Naive thymus-derived CD4-positive, alpha-beta T cell (primary cell): ENCODE data around the gene PRR32. TPM values are rescaled to one million over a fixed set of nuclear protein-coding genes. Genes with fewer than 3 reads are reported as not detected.
"Not testable (repeated sequence)": the region's sequence is repeated elsewhere in the genome, so short reads cannot be mapped to it uniquely, and the experiment has no call there.

ENCODE experiments used
- ATAC-seq: fragments of 150-1000 bp; cut with Tn5 transposase; 2 replicates; pipeline ENCODE4 v1.10.0; 2021; ENCODE audit warnings: mild to moderate bottlenecking, moderate library complexity
- CTCF ChIA-PET: fragments of 350-600 bp; sonication (Branson Sonifier 250); formaldehyde crosslinking; loops from one replicate; lab custom pipeline; 2021; ENCODE audit warnings: antibody characterized with exemption; lab: Charles Lee
- POLR2A ChIA-PET: fragments of 350-600 bp; sonication (Branson Sonifier 250); formaldehyde crosslinking; loops from one replicate; lab custom pipeline; 2021; ENCODE audit warnings: antibody characterized with exemption, inconsistent platforms; lab: Charles Lee
- DNase-seq, 9 donors: peaks; one replicate each; pipeline versions ENCODE4 v3.0.0 to v3.0.0-alpha.2; 2020 to 2022; ENCODE audit warnings: mixed read lengths in 1 of 9
- H3K27ac ChIP-seq: one replicate; pipeline ENCODE4 v1.7.0; 2013; ENCODE audit warnings: mild to moderate bottlenecking, low read depth, low read length, moderate library complexity
- H3K27me3 ChIP-seq, 2 donors: one replicate each; pipeline ENCODE4 v1.7.0; 2013; ENCODE audit warnings: low read length in 2 of 2, mild to moderate bottlenecking in 2 of 2, moderate library complexity in 2 of 2; ENCODE audit not compliant: control insufficient read depth in 2 of 2, insufficient read depth in 2 of 2
- H3K36me3 ChIP-seq, 3 experiments: 1 replicate in 2 of 3; 2 replicates in 1 of 3; pipeline ENCODE4 v1.7.0; 2013; ENCODE audit warnings: low read length in 3 of 3, mild to moderate bottlenecking in 3 of 3, moderate library complexity in 1 of 3; ENCODE audit not compliant: insufficient read depth in 3 of 3, control insufficient read depth in 2 of 3
- H3K4me1 ChIP-seq, 2 donors: one replicate each; pipeline ENCODE4 v1.7.0; 2013; ENCODE audit warnings: low read length in 2 of 2, mild to moderate bottlenecking in 2 of 2, moderate library complexity in 1 of 2; ENCODE audit not compliant: control insufficient read depth in 2 of 2, insufficient read depth in 2 of 2
- H3K4me3 ChIP-seq: 2 replicates; pipeline ENCODE4 v1.7.0; 2013; ENCODE audit warnings: mild to moderate bottlenecking, low read length
- H3K9me3 ChIP-seq, 3 experiments: 1 replicate in 2 of 3; 2 replicates in 1 of 3; pipeline ENCODE4 v1.7.0; 2013; ENCODE audit warnings: low read length in 3 of 3; ENCODE audit not compliant: control insufficient read depth in 2 of 3
- H3K27ac Mint-ChIP-seq, 9 donors: one replicate each; pipeline ENCODE4 v1.8.0; 2020 to 2022; ENCODE audit warnings: mixed read lengths in 9 of 9, mild to moderate bottlenecking in 8 of 9, moderate library complexity in 5 of 9, inconsistent platforms in 2 of 9
- H3K27me3 Mint-ChIP-seq, 5 donors: one replicate each; pipeline ENCODE4 v1.8.0; 2021 to 2022; ENCODE audit warnings: mixed read lengths in 5 of 5, mild to moderate bottlenecking in 1 of 5
- H3K36me3 Mint-ChIP-seq, 5 donors: one replicate each; pipeline ENCODE4 v1.8.0; 2020 to 2022; ENCODE audit warnings: mixed read lengths in 5 of 5, mild to moderate bottlenecking in 3 of 5, inconsistent platforms in 1 of 5
- H3K4me1 Mint-ChIP-seq, 7 donors: one replicate each; pipeline ENCODE4 v1.8.0; 2020 to 2022; ENCODE audit warnings: mixed read lengths in 7 of 7, mild to moderate bottlenecking in 3 of 7, inconsistent platforms in 1 of 7
- H3K4me3 Mint-ChIP-seq, 10 donors: one replicate each; pipeline ENCODE4 v1.8.0; 2020 to 2022; ENCODE audit warnings: mild to moderate bottlenecking in 10 of 10, mixed read lengths in 10 of 10, moderate library complexity in 6 of 10, inconsistent platforms in 2 of 10
- H3K9me3 Mint-ChIP-seq, 11 donors: one replicate each; pipeline ENCODE4 v1.8.0; 2020 to 2022; ENCODE audit warnings: mixed read lengths in 11 of 11, mild to moderate bottlenecking in 4 of 11, inconsistent platforms in 1 of 11, moderate library complexity in 1 of 11
- intact Hi-C, 2 donors: fragments of 100-400 bp; cut with micrococcal nuclease; formaldehyde crosslinking; loops; one replicate each; pipeline ENCODE4 v1.15.1; 2023
- polyA plus RNA-seq, 2 donors: library from polyadenylated mRNA; unstranded; fragments of 300-500 nt; fragmentation: Illumina TruSeq; gene quantifications; one replicate each; pipeline ENCODE4 v1.2.3, GENCODE V29; 2021
- total RNA-seq, 6 experiments: library from RNA in 5 of 6; stranded (reverse) in 5 of 6; gene quantifications; 1 replicate in 5 of 6; 2 replicates in 1 of 6; pipeline ENCODE4 v1.2.3 and lab custom pipeline; 2021 to 2026

The PRR32 gene, protein sequence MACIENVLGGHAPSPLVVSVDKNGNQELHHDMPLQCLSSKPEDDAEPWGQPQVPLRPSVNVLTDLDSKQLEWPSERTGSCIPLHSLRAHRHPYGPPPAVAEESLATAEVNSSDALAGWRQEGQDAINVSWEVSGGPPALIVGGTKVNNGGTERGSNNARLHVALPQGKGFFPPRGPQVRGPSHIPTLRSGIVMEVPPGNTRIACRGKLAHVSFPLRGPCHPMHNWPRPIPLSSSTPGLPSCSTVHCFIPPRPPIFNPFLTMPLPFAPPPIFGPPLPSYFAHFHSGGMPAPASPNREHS
- total RNA-seq (not detected), polyA plus RNA-seq (not detected), total RNA-seq (lab: John Stamatoyannopoulos, UW) (not detected)

DNA sequence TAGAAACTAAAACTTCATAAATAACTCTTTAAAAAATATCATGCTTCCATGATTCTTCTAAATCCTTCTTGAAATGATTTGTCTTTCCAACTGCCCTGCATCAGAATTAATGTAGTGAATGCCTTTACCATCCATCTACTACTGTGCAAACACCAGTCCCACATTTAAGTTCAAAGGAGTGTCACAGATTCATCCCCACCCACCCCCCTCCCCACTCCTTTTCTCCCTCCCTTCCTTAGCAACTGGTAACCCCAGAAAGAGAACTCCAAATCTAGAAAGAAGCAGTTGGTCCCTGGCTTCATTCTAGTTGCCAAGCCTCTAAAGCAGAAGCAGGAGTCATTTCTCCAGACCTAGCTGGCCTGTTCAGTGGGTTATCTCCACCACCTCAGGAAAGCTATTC is at the start of gene PRR32:
PRR32 (plus strand) TSS at position 301 of the 400 bp plus-strand sequence. CDS start 115 bp downstream, outside the sequence.
- intact Hi-C loops = no loop called here
- no peak for ATAC-seq
- CTCF ChIA-PET = no interaction called here
- H3K27me3 ChIP-seq = no peaks in the 10 kb centered on the region
- no peaks in the 10 kb centered on the region for H3K9me3 ChIP-seq
- Mint-ChIP-seq H3K4me1 (no peaks in the 10 kb centered on the region), H3K27ac (no peak within 1 kb of the TSS), H3K27me3 (no peaks in the 10 kb centered on the region), H3K36me3 (no peaks in the 10 kb centered on the region), H3K4me3 (no peak within 1 kb of the TSS), H3K9me3 (peaks cover 0 to 4% (median 0%) of the 10 kb centered on the region in 11 donors)
- no peaks in the 10 kb centered on the region for H3K4me1 ChIP-seq
- H3K36me3 ChIP-seq = no peaks in the 10 kb centered on the region
- no peak within 1 kb of the TSS for H3K27ac ChIP-seq
- DNase-seq = no peak
- POLR2A ChIA-PET = no interaction called here
- no peak within 1 kb of the TSS for H3K4me3 ChIP-seq

DNA sequence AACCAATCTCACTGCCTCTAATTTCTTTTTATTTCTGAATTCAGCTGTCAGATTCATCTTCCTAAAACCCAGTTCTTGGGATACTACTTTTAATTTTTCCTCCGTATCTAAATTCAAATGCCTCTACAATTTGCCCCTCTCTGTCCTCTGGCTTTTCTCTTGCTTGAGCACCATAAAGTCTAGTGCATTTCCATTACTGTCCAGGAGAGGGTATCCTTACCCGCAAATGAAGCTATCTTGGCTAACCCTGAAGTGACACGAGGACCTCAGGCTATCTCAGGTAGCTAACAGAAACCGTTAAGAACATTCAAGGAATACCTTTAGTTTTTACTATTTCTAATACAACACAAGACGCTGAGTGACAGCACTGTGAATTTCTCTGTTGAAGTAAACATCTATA is 49.4 kb upstream of the PRR32 start:
- H3K4me1 ChIP-seq = no peaks in the 10 kb centered on the region
- H3K36me3 ChIP-seq = no peaks in the 10 kb centered on the region
- Mint-ChIP-seq H3K36me3 (no peaks in the 10 kb centered on the region), H3K27ac (no peak overlapping the region), H3K9me3 (peaks cover 0 to 6% (median 0%) of the 10 kb centered on the region in 11 donors), H3K4me1 (no peaks in the 10 kb centered on the region), H3K4me3 (no peak overlapping the region), H3K27me3 (no peaks in the 10 kb centered on the region)
- H3K9me3 ChIP-seq = no peaks in the 10 kb centered on the region
- H3K4me3 ChIP-seq = no peak overlapping the region
- DNase-seq (no peak), ATAC-seq (no peak)
- no peaks in the 10 kb centered on the region for H3K27me3 ChIP-seq
- H3K27ac ChIP-seq = no peak overlapping the region
- CTCF ChIA-PET = no interaction called here
- POLR2A ChIA-PET = no interaction called here
- intact Hi-C loops = no loop called here

DNA sequence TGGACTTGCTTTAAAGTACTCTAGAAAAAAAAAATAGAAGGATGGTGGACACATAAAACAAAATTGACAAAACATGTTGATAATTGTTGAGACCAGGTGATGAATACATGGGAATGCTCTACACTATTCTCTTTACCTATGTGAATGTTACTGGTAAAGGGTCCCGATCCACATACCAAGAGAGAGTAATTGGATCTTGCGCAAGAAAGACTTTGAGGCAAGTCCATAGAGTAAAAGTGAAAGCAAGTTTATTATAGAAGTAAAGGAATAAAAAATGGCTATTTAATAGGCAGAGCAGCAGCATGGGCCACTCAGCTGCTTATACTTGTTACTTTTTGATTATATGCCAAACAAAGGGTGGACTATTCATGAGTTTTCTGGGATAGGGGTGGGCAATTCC is 34.0 kb upstream of the PRR32 start:
- POLR2A ChIA-PET = no interaction called here
- CTCF ChIA-PET = no interaction called here
- no peaks in the 10 kb centered on the region for H3K27me3 ChIP-seq
- H3K4me3 ChIP-seq = no peak overlapping the region
- DNase-seq (no peak), ATAC-seq (no peak)
- H3K27me3 Mint-ChIP-seq = no peaks in the 10 kb centered on the region
- no peaks in the 10 kb centered on the region for H3K36me3 Mint-ChIP-seq
- no peaks in the 10 kb centered on the region for H3K9me3 Mint-ChIP-seq
- no peaks in the 10 kb centered on the region for H3K9me3 ChIP-seq
- no peak overlapping the region for H3K4me3 Mint-ChIP-seq
- no peak overlapping the region for H3K27ac Mint-ChIP-seq
- H3K4me1 ChIP-seq = no peaks in the 10 kb centered on the region
- H3K36me3 ChIP-seq = no peaks in the 10 kb centered on the region
- intact Hi-C loops = no loop called here
- H3K27ac ChIP-seq = no peak overlapping the region
- H3K4me1 Mint-ChIP-seq = no peaks in the 10 kb centered on the region

DNA sequence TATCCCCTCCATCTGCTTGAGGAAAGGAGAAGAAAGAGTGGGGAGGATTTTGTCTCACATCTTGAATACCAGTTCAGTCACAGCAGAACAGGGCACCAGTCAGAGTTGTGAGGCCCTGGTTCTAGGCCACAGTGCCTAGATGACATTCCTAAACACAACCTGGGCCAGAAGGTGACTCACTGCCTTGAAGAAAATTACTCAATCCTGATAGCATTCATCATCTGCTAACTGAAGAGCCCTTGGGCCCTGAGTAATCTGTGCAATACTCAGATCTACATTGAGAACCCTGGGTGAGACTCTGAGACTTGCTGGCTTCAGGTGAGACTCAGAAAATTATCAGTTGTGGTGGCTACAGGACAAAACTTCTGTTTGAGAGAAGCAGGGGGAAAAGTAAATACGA is 20.5 kb upstream of the PRR32 start:
- Histone ChIP-seq H3K4me1 (no peaks in the 10 kb centered on the region), H3K27ac (no peak overlapping the region), H3K4me3 (no peak overlapping the region), H3K36me3 (no peaks in the 10 kb centered on the region), H3K27me3 (no peaks in the 10 kb centered on the region), H3K9me3 (no peaks in the 10 kb centered on the region)
- CTCF ChIA-PET = no interaction called here
- H3K9me3 Mint-ChIP-seq = peaks cover 0 to 4% (median 0%) of the 10 kb centered on the region in 11 donors
- no peak overlapping the region for H3K4me3 Mint-ChIP-seq
- no peak for ATAC-seq
- intact Hi-C loops = no loop called here
- H3K27ac Mint-ChIP-seq = no peak overlapping the region
- no peaks in the 10 kb centered on the region for H3K36me3 Mint-ChIP-seq
- no peak for DNase-seq
- H3K4me1 Mint-ChIP-seq = no peaks in the 10 kb centered on the region
- peaks cover 0 to 3% (median 0%) of the 10 kb centered on the region in 5 donors for H3K27me3 Mint-ChIP-seq
- POLR2A ChIA-PET = no interaction called here

DNA sequence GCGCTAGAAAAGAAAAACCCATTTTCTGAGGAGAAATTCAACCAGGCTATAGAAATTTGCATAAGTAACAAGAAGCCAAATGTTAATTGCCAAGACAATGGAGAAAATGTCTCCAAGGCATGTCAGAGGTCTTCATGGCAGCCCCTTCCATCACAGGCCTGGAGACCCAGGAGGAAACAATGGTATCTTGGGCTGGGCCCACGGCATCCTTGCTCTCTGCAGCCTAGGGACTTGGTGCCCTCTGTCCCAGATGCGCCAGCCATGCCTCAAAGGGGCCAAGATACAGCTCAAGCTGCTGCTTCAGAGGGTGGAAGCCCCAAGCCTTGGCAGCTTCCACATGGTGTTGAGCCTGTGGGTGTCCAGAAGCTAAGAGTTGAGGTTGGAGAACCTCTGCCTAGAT is 12.7 kb upstream of the PRR32 start:
- POLR2A ChIA-PET, H3K9me3 ChIP-seq, H3K36me3 ChIP-seq, H3K4me1 Mint-ChIP-seq, ATAC-seq, H3K4me1 ChIP-seq, H3K27me3 ChIP-seq, H3K27ac ChIP-seq, DNase-seq, CTCF ChIA-PET, H3K4me3 ChIP-seq, H3K27ac Mint-ChIP-seq, H3K4me3 Mint-ChIP-seq, H3K27me3 Mint-ChIP-seq, intact Hi-C loops, H3K36me3 Mint-ChIP-seq: not testable (repeated sequence)
- H3K9me3 Mint-ChIP-seq = peaks cover 0 to 20% (median 4%) of the 10 kb centered on the region in 11 donors

DNA sequence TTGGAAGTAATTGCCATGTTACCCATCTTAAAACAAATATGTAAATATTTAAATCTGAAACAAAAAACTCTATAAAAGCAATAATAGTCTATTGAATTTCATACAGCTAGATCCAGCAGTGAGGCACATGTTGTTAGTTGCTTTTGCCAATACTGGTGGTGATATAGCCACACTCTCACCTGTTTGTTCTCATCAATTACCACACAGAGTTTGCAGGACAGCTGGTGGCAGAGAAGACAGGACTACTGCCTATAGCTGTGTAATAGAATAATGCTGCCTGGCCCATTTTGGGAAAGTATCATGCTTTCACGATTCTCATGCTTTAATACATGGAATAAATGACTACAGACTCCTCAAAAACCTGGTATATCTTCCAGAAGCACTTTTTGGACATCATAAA is 3.7 kb upstream of the PRR32 start:
- no peaks in the 10 kb centered on the region for H3K4me1 Mint-ChIP-seq
- H3K9me3 Mint-ChIP-seq = peaks cover 0 to 3% (median 0%) of the 10 kb centered on the region in 11 donors
- H3K27me3 Mint-ChIP-seq = no peaks in the 10 kb centered on the region
- H3K36me3 Mint-ChIP-seq = no peaks in the 10 kb centered on the region
- CTCF ChIA-PET = no interaction called here
- no peak overlapping the region for H3K4me3 Mint-ChIP-seq
- H3K4me3 ChIP-seq = no peak overlapping the region
- ATAC-seq (no peak), DNase-seq (no peak)
- no peak overlapping the region for H3K27ac Mint-ChIP-seq
- H3K27ac ChIP-seq = no peak overlapping the region
- intact Hi-C loops = no loop called here
- no peaks in the 10 kb centered on the region for H3K27me3 ChIP-seq
- POLR2A ChIA-PET = no interaction called here
- H3K4me1 ChIP-seq = no peaks in the 10 kb centered on the region
- no peaks in the 10 kb centered on the region for H3K36me3 ChIP-seq
- H3K9me3 ChIP-seq = no peaks in the 10 kb centered on the region

DNA sequence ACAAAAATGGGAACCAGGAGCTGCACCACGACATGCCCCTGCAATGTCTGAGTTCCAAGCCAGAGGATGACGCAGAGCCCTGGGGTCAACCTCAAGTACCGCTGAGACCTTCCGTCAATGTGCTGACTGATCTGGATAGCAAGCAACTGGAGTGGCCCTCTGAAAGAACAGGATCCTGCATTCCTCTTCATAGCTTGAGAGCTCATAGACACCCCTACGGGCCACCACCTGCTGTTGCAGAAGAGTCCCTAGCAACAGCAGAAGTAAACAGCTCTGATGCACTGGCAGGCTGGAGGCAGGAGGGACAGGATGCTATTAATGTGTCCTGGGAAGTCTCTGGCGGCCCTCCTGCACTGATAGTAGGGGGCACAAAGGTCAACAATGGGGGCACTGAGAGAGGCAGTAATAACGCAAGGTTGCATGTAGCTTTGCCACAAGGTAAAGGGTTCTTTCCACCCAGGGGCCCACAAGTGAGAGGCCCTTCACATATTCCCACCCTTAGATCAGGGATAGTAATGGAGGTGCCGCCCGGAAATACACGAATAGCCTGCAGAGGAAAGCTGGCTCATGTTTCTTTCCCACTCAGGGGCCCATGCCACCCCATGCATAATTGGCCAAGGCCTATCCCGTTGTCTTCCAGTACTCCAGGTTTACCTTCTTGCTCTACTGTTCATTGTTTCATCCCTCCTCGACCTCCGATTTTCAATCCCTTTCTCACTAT is 1.3 kb downstream of the PRR32 start:
- no peaks in the 10 kb centered on the region for H3K4me1 Mint-ChIP-seq
- Histone ChIP-seq H3K27me3 (no peaks in the 10 kb centered on the region), H3K36me3 (no peaks in the 10 kb centered on the region), H3K4me1 (no peaks in the 10 kb centered on the region), H3K4me3 (no peak overlapping the region), H3K27ac (no peak overlapping the region), H3K9me3 (no peaks in the 10 kb centered on the region)
- intact Hi-C loops = no loop called here
- H3K9me3 Mint-ChIP-seq = peaks cover 0 to 7% (median 0%) of the 10 kb centered on the region in 11 donors
- no peak for ATAC-seq
- H3K4me3 Mint-ChIP-seq = no peak overlapping the region
- H3K36me3 Mint-ChIP-seq = no peaks in the 10 kb centered on the region
- DNase-seq = no peak
- H3K27ac Mint-ChIP-seq = peak overlapping the region in 1 of 9 donors; percentile 44
- ChIA-PET POLR2A (no interaction called here), CTCF (no interaction called here)
- H3K27me3 Mint-ChIP-seq = no peaks in the 10 kb centered on the region
